ENCODE results near the gene PTPRJ. TPM values are rescaled to one million over a fixed set of nuclear protein-coding genes. Genes with fewer than 3 reads are reported as not detected.
A peak's percentile ranks its signal among the peaks of the same experiment; 100 is the strongest.

PTPRJ gene
- total and polyA plus RNA-seq, 4 donors, result 4.1 to 24.7 (median 14.6) TPM

DNA sequence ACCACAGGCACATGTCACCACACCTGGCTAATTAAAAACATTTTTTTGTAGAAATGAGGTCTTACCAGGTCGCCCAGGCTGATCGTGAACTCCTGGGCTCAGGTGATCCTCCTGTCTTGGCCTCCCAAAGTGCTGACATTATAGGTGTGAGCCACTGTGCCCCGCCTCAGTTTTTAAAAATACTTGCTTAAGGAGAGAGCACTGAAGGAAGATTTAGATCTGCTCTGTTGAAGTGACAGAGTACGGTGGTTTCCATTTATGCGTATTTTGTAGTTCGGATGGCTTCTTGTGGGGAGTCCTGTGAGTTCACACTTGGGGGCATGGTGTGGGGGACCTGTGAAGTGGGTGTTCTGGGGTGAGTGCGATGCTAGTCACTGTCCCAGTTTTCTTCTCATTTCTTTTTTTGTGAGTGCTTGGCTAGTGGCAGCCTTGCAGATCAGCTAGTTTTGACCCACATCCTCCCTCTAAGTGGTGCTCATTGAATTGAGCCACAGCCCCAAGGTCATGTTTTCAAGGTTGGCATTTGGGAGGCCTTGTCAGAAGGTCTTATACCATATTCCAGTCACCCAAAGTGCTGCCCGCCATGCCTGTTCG is 31.5 kb downstream of the PTPRJ start:
- Histone ChIP-seq H3K9ac (ENCODE audit: low read depth in 1 of 2, low read length in 2 of 2) (no peak overlapping the region), H3K4me1 (ENCODE audit: control insufficient read depth in 4 of 4, insufficient read depth in 4 of 4, low read length in 3 of 4) (peaks cover 9 to 17% (median 13%) of the 10 kb centered on the region in 4 donors), H3K9me3 (ENCODE audit: control insufficient read depth in 4 of 4, low read length in 3 of 4) (no peaks in the 10 kb centered on the region), H3K27me3 (ENCODE audit: control insufficient read depth in 4 of 4, insufficient read depth in 4 of 4, low read length in 3 of 4) (no peaks in the 10 kb centered on the region), H3K36me3 (ENCODE audit: control insufficient read depth in 4 of 4, insufficient read depth in 3 of 4, low read depth in 1 of 4, low read length in 3 of 4) (no peaks in the 10 kb centered on the region), H3K4me3 (ENCODE audit: low read depth in 1 of 3, low read length in 3 of 3) (no peak overlapping the region), H3K27ac (ENCODE audit: low read depth in 1 of 2, low read length in 2 of 2) (peak overlapping the region; percentile 48 to 66)
- TF ChIP-seq, protein P1, sequence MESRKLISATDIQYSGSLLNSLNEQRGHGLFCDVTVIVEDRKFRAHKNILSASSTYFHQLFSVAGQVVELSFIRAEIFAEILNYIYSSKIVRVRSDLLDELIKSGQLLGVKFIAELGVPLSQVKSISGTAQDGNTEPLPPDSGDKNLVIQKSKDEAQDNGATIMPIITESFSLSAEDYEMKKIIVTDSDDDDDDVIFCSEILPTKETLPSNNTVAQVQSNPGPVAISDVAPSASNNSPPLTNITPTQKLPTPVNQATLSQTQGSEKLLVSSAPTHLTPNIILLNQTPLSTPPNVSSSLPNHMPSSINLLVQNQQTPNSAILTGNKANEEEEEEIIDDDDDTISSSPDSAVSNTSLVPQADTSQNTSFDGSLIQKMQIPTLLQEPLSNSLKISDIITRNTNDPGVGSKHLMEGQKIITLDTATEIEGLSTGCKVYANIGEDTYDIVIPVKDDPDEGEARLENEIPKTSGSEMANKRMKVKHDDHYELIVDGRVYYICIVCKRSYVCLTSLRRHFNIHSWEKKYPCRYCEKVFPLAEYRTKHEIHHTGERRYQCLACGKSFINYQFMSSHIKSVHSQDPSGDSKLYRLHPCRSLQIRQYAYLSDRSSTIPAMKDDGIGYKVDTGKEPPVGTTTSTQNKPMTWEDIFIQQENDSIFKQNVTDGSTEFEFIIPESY (IDR thresholded peaks at IDR 0.05), result no peak
- WGBS, result 91% methylated on average over 9 of the region's 9 CpGs
- DNase-seq (ENCODE audit: low spot score), result no peak

DNA sequence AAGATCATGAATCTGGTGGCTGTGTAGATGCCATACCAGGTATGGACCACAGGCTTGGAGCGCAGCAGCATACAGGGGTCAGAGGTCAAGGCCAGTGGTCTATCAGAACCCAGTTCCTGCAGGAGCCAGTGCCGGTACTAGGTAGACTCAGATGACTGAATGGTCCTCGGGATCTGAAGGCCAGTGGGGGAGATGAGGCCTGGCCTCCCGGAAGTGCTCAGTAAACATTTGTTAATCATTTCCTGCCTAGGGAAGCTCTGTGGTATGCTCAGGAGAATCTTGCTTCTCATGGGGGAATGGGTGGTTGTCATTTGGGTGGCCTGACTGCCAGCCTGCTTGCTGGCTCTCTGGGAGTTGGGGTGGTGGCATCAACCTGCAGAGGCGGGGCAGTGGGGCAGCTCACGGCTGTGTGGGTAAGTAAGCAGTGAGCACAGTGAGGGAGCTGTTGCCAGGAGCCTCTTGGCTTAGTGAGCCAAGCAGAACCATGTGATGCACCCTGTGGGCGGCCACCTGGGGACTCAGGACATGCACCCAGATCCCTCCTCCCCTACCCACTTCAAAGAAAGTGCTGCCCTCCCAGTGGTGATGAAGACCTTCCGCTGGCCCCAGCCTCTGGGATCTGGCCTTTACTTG is 33.0 kb downstream of the PTPRJ start:
- Histone ChIP-seq H3K4me3 (ENCODE audit: low read depth in 1 of 3, low read length in 3 of 3) (no peak overlapping the region), H3K4me1 (ENCODE audit: control insufficient read depth in 4 of 4, insufficient read depth in 4 of 4, low read length in 3 of 4) (peaks cover 5 to 18% (median 12%) of the 10 kb centered on the region in 4 donors), H3K9ac (ENCODE audit: low read depth in 1 of 2, low read length in 2 of 2) (no peak overlapping the region), H3K27ac (ENCODE audit: low read depth in 1 of 2, low read length in 2 of 2) (peak overlapping the region; percentile 16 to 66), H3K9me3 (ENCODE audit: control insufficient read depth in 4 of 4, low read length in 3 of 4) (no peaks in the 10 kb centered on the region), H3K27me3 (ENCODE audit: control insufficient read depth in 4 of 4, insufficient read depth in 4 of 4, low read length in 3 of 4) (no peaks in the 10 kb centered on the region), H3K36me3 (ENCODE audit: control insufficient read depth in 4 of 4, insufficient read depth in 3 of 4, low read depth in 1 of 4, low read length in 3 of 4) (no peaks in the 10 kb centered on the region)
- no peak for DNase-seq (ENCODE audit: low spot score)
- 44% methylated on average over 8 of the region's 8 CpGs for WGBS
- TF ChIP-seq FOXA1 (IDR thresholded peaks at IDR 0.05) (no peak), SP1 (IDR thresholded peaks at IDR 0.05) (peak; percentile 15), GABPA (IDR thresholded peaks at IDR 0.05 in 1 of 2, conservative IDR thresholded peaks at IDR 0.05 in 1 of 2) (peak; percentile 36 to 51), EGR1 (IDR thresholded peaks at IDR 0.05; ENCODE audit: low read depth in 2 of 2) (no peak), RAD21 (IDR thresholded peaks at IDR 0.05) (peak in 1 of 2 donors; percentile 36), HNF4A (conservative IDR thresholded peaks at IDR 0.05) (peak in 1 of 2 donors; percentile 27), NR2F2 (IDR thresholded peaks at IDR 0.05) (peak; percentile 42), RXRA (IDR thresholded peaks at IDR 0.05) (peak; percentile 39 to 51)
- TF ChIP-seq, protein P2, sequence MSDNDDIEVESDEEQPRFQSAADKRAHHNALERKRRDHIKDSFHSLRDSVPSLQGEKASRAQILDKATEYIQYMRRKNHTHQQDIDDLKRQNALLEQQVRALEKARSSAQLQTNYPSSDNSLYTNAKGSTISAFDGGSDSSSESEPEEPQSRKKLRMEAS (IDR thresholded peaks at IDR 0.05), result peak; percentile 34

DNA sequence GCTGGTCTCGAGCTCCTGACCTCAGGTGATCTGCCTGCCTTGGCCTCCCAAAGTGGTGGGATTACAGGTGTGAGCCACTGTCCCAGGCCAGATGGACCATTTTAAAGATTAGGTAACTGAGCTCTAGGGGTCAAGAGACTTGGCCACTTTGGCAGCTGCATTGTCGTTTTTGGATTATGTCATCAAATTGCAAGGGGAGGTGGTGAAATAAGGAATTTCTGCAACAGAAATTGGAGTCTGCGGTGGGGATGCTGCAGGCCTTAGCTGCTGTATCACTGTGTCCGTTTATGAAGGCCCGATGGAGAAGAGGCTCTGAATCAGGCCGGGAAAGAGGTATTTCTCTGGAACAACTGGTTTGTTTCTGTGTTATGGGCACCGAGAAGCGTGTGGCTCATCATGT is 34.6 kb downstream of the PTPRJ start:
- Histone ChIP-seq H3K9me3 (ENCODE audit: control insufficient read depth in 4 of 4, low read length in 3 of 4) (no peaks in the 10 kb centered on the region), H3K4me1 (ENCODE audit: control insufficient read depth in 4 of 4, insufficient read depth in 4 of 4, low read length in 3 of 4) (peaks cover 5 to 30% (median 19%) of the 10 kb centered on the region in 4 donors), H3K27me3 (ENCODE audit: control insufficient read depth in 4 of 4, insufficient read depth in 4 of 4, low read length in 3 of 4) (no peaks in the 10 kb centered on the region), H3K9ac (ENCODE audit: low read depth in 1 of 2, low read length in 2 of 2) (no peak overlapping the region), H3K4me3 (ENCODE audit: low read depth in 1 of 3, low read length in 3 of 3) (no peak overlapping the region), H3K36me3 (ENCODE audit: control insufficient read depth in 4 of 4, insufficient read depth in 3 of 4, low read depth in 1 of 4, low read length in 3 of 4) (no peaks in the 10 kb centered on the region), H3K27ac (ENCODE audit: low read depth in 1 of 2, low read length in 2 of 2) (no peak overlapping the region)
- WGBS, result 86% methylated on average over 8 of the region's 8 CpGs
- no peak for DNase-seq (ENCODE audit: low spot score)
- TF ChIP-seq EGR1 (IDR thresholded peaks at IDR 0.05; ENCODE audit: low read depth in 2 of 2) (no peak), TAF1 (conservative IDR thresholded peaks at IDR 0.05) (no peak)
- TF ChIP-seq, protein P3, sequence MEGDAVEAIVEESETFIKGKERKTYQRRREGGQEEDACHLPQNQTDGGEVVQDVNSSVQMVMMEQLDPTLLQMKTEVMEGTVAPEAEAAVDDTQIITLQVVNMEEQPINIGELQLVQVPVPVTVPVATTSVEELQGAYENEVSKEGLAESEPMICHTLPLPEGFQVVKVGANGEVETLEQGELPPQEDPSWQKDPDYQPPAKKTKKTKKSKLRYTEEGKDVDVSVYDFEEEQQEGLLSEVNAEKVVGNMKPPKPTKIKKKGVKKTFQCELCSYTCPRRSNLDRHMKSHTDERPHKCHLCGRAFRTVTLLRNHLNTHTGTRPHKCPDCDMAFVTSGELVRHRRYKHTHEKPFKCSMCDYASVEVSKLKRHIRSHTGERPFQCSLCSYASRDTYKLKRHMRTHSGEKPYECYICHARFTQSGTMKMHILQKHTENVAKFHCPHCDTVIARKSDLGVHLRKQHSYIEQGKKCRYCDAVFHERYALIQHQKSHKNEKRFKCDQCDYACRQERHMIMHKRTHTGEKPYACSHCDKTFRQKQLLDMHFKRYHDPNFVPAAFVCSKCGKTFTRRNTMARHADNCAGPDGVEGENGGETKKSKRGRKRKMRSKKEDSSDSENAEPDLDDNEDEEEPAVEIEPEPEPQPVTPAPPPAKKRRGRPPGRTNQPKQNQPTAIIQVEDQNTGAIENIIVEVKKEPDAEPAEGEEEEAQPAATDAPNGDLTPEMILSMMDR (IDR thresholded peaks at IDR 0.05; ENCODE audit: low read depth, low read length, missing input control), result no peak

Data from liver (tissue), 9 donors.